Adipocyte (in vitro differentiated cells): ENCODE data around the gene THOC7.
A peak's percentile ranks its signal among the peaks of the same experiment; 100 is the strongest.

Experiments used
- DNase-seq: peaks from one replicate; pipeline ENCODE4 v3.0.0-alpha.2; 2015; ENCODE audit warnings: low read depth
- H3K27me3 ChIP-seq: replicated peaks from 2 replicates; pipeline ENCODE4 v1.7.0; 2013; ENCODE audit warnings: mild to moderate bottlenecking, low read length, moderate library complexity; ENCODE audit not compliant: control insufficient read depth, insufficient read depth
- H3K36me3 ChIP-seq: 2 replicates; pipeline ENCODE4 v1.7.0; 2013; ENCODE audit warnings: low read length, mild to moderate bottlenecking, moderate library complexity; ENCODE audit not compliant: control insufficient read depth, insufficient read depth, severe bottlenecking
- H3K4me1 ChIP-seq: 2 replicates; pipeline ENCODE4 v1.7.0; 2013; ENCODE audit warnings: mild to moderate bottlenecking, low read length, moderate library complexity; ENCODE audit not compliant: control insufficient read depth, insufficient read depth
- H3K4me3 ChIP-seq: 2 replicates; pipeline ENCODE4 v1.7.0; 2013; ENCODE audit warnings: mild to moderate bottlenecking, low read length, moderate library complexity
- H3K9ac ChIP-seq: 2 replicates; pipeline ENCODE4 v1.7.0; 2013; ENCODE audit warnings: mild to moderate bottlenecking, low read length, moderate library complexity
- H3K9me3 ChIP-seq: 2 replicates; pipeline ENCODE4 v1.7.0; 2013; ENCODE audit warnings: mild to moderate bottlenecking, low read length, moderate library complexity; ENCODE audit not compliant: control insufficient read depth

Gene THOC7

GRCh38 chr3:63877737-63878393, 14.3 kb upstream of the THOC7 start:
- H3K4me3 ChIP-seq: no peak overlapping the region
- peaks cover 6% of the 10 kb centered on the region for H3K4me1 ChIP-seq

GRCh38 chr3:63876260-63876659, 12.7 kb upstream of the THOC7 start:
- DNase-seq: no peak
- H3K36me3 ChIP-seq: no peaks in the 10 kb centered on the region
- no peaks in the 10 kb centered on the region for H3K27me3 ChIP-seq
- no peaks in the 10 kb centered on the region for H3K9me3 ChIP-seq
- no peak overlapping the region for H3K4me3 ChIP-seq
- peaks cover 17% of the 10 kb centered on the region for H3K4me1 ChIP-seq
- H3K9ac ChIP-seq: no peak overlapping the region

More at GRCh38 chr3:63877737-63878393, 14.3 kb upstream of the THOC7 start:
- Histone ChIP-seq H3K9ac (no peak overlapping the region), H3K27me3 (no peaks in the 10 kb centered on the region), H3K9me3 (no peaks in the 10 kb centered on the region), H3K36me3 (no peaks in the 10 kb centered on the region)
- DNase-seq: peak; percentile 56

GRCh38 chr3:63875510-63875909, 11.9 kb upstream of the THOC7 start:
- H3K9ac ChIP-seq: no peak overlapping the region
- H3K4me1 ChIP-seq: peaks cover 17% of the 10 kb centered on the region
- H3K27me3 ChIP-seq: no peaks in the 10 kb centered on the region
- H3K9me3 ChIP-seq: no peaks in the 10 kb centered on the region
- DNase-seq: no peak
- H3K4me3 ChIP-seq: no peak overlapping the region
- H3K36me3 ChIP-seq: no peaks in the 10 kb centered on the region

GRCh38 chr3:63874769-63875168, 11.2 kb upstream of the THOC7 start:
- Histone ChIP-seq H3K9me3 (no peaks in the 10 kb centered on the region), H3K4me3 (no peak overlapping the region), H3K27me3 (no peaks in the 10 kb centered on the region), H3K9ac (no peak overlapping the region), H3K4me1 (peaks cover 17% of the 10 kb centered on the region), H3K36me3 (no peaks in the 10 kb centered on the region)
- no peak for DNase-seq

- no peaks in the 10 kb centered on the region for H3K36me3 ChIP-seq
- H3K4me3 ChIP-seq: no peak overlapping the region
- H3K4me1 ChIP-seq: peaks cover 12% of the 10 kb centered on the region
- no peaks in the 10 kb centered on the region for H3K27me3 ChIP-seq
- peak; percentile 55 for DNase-seq
- H3K9me3 ChIP-seq: no peaks in the 10 kb centered on the region
- H3K9ac ChIP-seq: no peak overlapping the region
Measured at GRCh38 chr3:63872135-63872924, 8.7 kb upstream of the THOC7 start.

- Histone ChIP-seq H3K36me3 (no peaks in the 10 kb centered on the region), H3K9me3 (no peaks in the 10 kb centered on the region), H3K27me3 (no peaks in the 10 kb centered on the region), H3K9ac (no peak overlapping the region), H3K4me3 (no peak overlapping the region), H3K4me1 (peaks cover 12% of the 10 kb centered on the region)
- DNase-seq: no peak
Measured at GRCh38 chr3:63870615-63871005, 7.0 kb upstream of the THOC7 start.

GRCh38 chr3:63869940-63870614, 6.5 kb upstream of the THOC7 start:
- Histone ChIP-seq H3K4me3 (no peak overlapping the region), H3K9ac (no peak overlapping the region), H3K36me3 (no peaks in the 10 kb centered on the region), H3K9me3 (no peaks in the 10 kb centered on the region), H3K4me1 (peaks cover 14% of the 10 kb centered on the region), H3K27me3 (no peaks in the 10 kb centered on the region)
- no peak for DNase-seq

GRCh38 chr3:63867225-63867624, 3.6 kb upstream of the THOC7 start:
- no peaks in the 10 kb centered on the region for H3K36me3 ChIP-seq
- H3K4me3 ChIP-seq: no peak overlapping the region
- peaks cover 17% of the 10 kb centered on the region for H3K4me1 ChIP-seq
- H3K9ac ChIP-seq: no peak overlapping the region
- H3K9me3 ChIP-seq: no peaks in the 10 kb centered on the region
- no peak for DNase-seq
- H3K27me3 ChIP-seq: no peaks in the 10 kb centered on the region

- DNase-seq: no peak
- Histone ChIP-seq H3K4me1 (peaks cover 12% of the 10 kb centered on the region), H3K9me3 (no peaks in the 10 kb centered on the region), H3K4me3 (peak overlapping the region; percentile 86), H3K9ac (peak overlapping the region; percentile 85), H3K27me3 (no peaks in the 10 kb centered on the region), H3K36me3 (no peaks in the 10 kb centered on the region)
Measured at GRCh38 chr3:63864965-63865327, 1.3 kb upstream of the THOC7 start.

- Histone ChIP-seq H3K9ac (peak overlapping the region; percentile 85), H3K4me3 (peak overlapping the region; percentile 86), H3K36me3 (no peaks in the 10 kb centered on the region), H3K9me3 (no peaks in the 10 kb centered on the region), H3K4me1 (peaks cover 12% of the 10 kb centered on the region), H3K27me3 (no peaks in the 10 kb centered on the region)
- peak; percentile 53 for DNase-seq
Measured at GRCh38 chr3:63864008-63864964, 681 bp upstream of the THOC7 start.
